HepG2 (cell line): ENCODE results near the gene TK2. TPM values are rescaled to one million over a fixed set of nuclear protein-coding genes. Genes with fewer than 3 reads are reported as not detected.

ENCODE experiments used
- BCLAF1 ChIP-seq: fragments of 450-650 bp; IDR thresholded peaks from 2 replicates; pipeline ENCODE4 v1.6.1; 2017; ENCODE audit warnings: mild to moderate bottlenecking
- CENPBD1 ChIP-seq: sonication (generic); formaldehyde crosslinking; IDR thresholded peaks from 2 replicates; pipeline ENCODE4 v1.8.0; 2022; ENCODE audit warnings: missing genetic modification reagents, low read depth, mild to moderate bottlenecking, borderline replicate concordance
- DR1 ChIP-seq: sonication (generic); formaldehyde crosslinking; IDR thresholded peaks from 2 replicates; pipeline ENCODE4 v1.8.0; 2021; ENCODE audit warnings: mild to moderate bottlenecking, missing genetic modification reagents, inconsistent platforms
- DRAP1 ChIP-seq: IDR thresholded peaks from 2 replicates; pipeline ENCODE4 v1.6.1; 2016; ENCODE audit warnings: missing genetic modification reagents, missing compliant biosample characterization
- HIC2 ChIP-seq: sonication (generic); formaldehyde crosslinking; IDR thresholded peaks from 2 replicates; pipeline ENCODE4 v1.9.0; 2022; ENCODE audit warnings: low read depth, missing genetic modification reagents
- KAT8 ChIP-seq: IDR thresholded peaks from 2 replicates; pipeline ENCODE4 v1.6.1; 2016; ENCODE audit warnings: missing genetic modification reagents, missing compliant biosample characterization
- MIXL1 ChIP-seq: IDR thresholded peaks from 2 replicates; pipeline ENCODE4 v1.6.1; 2016
- POGK ChIP-seq: sonication (generic); formaldehyde crosslinking; conservative IDR thresholded peaks from 2 replicates; pipeline ENCODE4 v1.8.0; 2022; ENCODE audit warnings: mild to moderate bottlenecking, moderate library complexity, missing genetic modification reagents
- TARDBP ChIP-seq: sonication (generic); formaldehyde crosslinking; IDR thresholded peaks from 2 replicates; pipeline ENCODE4 v1.8.0; 2022; ENCODE audit warnings: mild to moderate bottlenecking, missing genetic modification reagents
- TCF12 ChIP-seq, 2 experiments: fragments of 450-650 bp in 1 of 2; sonication (generic) in 1 of 2; formaldehyde crosslinking in 1 of 2; IDR thresholded peaks; 2 replicates each; pipeline versions ENCODE4 v1.6.1 to v1.8.0; 2017 to 2022; ENCODE audit warnings: antibody characterized with exemption in 1 of 2, mild to moderate bottlenecking in 1 of 2, missing genetic modification reagents in 1 of 2, moderate library complexity in 1 of 2
- ZFP90 ChIP-seq: sonication (generic); formaldehyde crosslinking; IDR thresholded peaks from 2 replicates; pipeline ENCODE4 v1.8.0; 2022; ENCODE audit warnings: missing genetic modification reagents, mild to moderate bottlenecking, inconsistent platforms, borderline replicate concordance
- ZNF432 ChIP-seq: sonication (generic); formaldehyde crosslinking; IDR thresholded peaks from 2 replicates; pipeline ENCODE4 v1.5.0; 2020; ENCODE audit warnings: missing genetic modification reagents, mild to moderate bottlenecking, borderline replicate concordance
- ZNF772 ChIP-seq: sonication (generic); formaldehyde crosslinking; IDR thresholded peaks from 2 replicates; pipeline ENCODE4 v1.5.0; 2020; ENCODE audit warnings: mild to moderate bottlenecking, missing genetic modification reagents
- polyA plus RNA-seq, 8 experiments: library from polyadenylated mRNA; depleted of rRNA in 3 of 8; stranded (reverse) in 7 of 8; unstranded in 1 of 8; fragments of >200 nt; fragmentation: Illumina TruSeq in 4 of 8; extraction: Trizol in 4 of 8; gene quantifications; 2 replicates each; pipeline versions ENCODE4 v1.2.1 to v1.2.3, GENCODE V29; 2011 to 2016; ENCODE audit warnings: low read depth in 4 of 8, missing spikeins in 1 of 8, mixed read lengths in 1 of 8; ENCODE audit not compliant: insufficient read depth in 1 of 8
- total RNA-seq, 5 experiments: library from RNA; depleted of rRNA; stranded (reverse); fragments of >200 nt; fragmentation: Illumina TruSeq; extraction: Trizol; gene quantifications; 2 replicates each; pipeline ENCODE4 v1.2.3, GENCODE V29; 2016; ENCODE audit warnings: low read depth in 1 of 5
- TF ChIP-seq, protein P1 (sequence below): sonication (generic); formaldehyde crosslinking; IDR thresholded peaks from 2 replicates; pipeline ENCODE4 v1.5.0; 2020; ENCODE audit warnings: missing genetic modification reagents, mild to moderate bottlenecking, borderline replicate concordance
- TF ChIP-seq, protein P2 (sequence below): sonication (generic); formaldehyde crosslinking; IDR thresholded peaks from 2 replicates; pipeline ENCODE4 v1.4.0; 2020; ENCODE audit warnings: missing genetic modification reagents
- TF ChIP-seq, protein P3 (sequence below): IDR thresholded peaks from 2 replicates; pipeline ENCODE4 v1.6.1; 2016; ENCODE audit warnings: low read depth, borderline replicate concordance

Gene TK2
- total and polyA plus RNA-seq, 2 of the 13 experiments (the other 11 are each of a cell fraction or from before 2014, with no cell fraction given) = 18.7 to 21.0 TPM

DNA sequence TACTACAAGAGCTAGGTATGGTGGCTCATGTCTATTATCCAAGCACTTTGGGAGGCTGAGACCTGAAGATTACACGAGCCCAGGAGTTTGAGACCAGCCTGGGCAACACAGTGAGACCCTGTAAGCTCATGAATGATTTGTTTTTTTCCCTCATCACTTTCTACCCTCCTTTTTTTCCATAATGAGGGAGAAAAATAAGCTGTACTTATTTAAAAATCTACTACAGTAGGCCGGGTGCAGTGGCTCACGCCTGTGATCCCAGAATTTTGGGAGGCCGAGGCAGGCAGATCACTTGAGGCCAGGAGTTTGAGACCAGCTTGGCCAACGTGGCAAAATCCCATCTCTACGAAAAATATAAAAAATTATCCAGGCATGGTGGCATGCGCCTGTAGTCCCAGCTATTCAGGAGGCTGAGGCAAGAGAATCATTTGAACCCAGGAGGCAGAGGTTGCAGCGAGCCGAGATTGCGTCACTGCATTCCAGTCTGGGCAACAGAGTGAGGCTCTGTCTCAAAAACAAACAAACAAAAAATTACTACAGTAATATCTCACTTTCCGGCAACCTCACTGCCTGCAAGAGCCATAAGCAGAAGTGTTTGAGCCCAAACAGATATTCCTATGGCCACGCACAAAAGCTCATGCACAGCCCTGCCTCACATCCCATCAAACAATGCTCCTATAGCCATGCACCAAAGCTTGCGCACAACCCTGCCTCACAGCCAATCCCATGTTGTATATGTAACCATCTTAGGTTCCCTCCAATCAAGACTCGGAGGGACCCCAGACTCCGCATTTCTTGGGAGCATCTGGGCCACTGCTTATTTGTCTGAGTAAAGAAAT is 37.4 kb downstream of the TK2 start (continued):
- TF ChIP-seq, protein P1, sequence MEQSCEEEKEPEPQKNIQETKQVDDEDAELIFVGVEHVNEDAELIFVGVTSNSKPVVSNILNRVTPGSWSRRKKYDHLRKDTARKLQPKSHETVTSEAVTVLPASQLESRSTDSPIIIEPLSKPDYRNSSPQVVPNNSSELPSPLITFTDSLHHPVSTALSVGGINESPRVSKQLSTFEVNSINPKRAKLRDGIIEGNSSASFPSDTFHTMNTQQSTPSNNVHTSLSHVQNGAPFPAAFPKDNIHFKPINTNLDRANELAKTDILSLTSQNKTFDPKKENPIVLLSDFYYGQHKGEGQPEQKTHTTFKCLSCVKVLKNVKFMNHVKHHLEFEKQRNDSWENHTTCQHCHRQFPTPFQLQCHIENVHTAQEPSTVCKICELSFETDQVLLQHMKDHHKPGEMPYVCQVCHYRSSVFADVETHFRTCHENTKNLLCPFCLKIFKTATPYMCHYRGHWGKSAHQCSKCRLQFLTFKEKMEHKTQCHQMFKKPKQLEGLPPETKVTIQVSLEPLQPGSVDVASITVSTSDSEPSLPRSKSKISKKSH (CRISPR knock-in tag) = no peak
- TF ChIP-seq TCF12 (IDR thresholded peaks at IDR 0.05) = no peak
- no peak for TF ChIP-seq TCF12 (CRISPR knock-in tag; IDR thresholded peaks at IDR 0.05)
- TF ChIP-seq HIC2 = no peak
- TF ChIP-seq MIXL1 = 0 out of 2 replicates have a peak, but pooled peaks have one; percentile 56
- TF ChIP-seq, protein P2, sequence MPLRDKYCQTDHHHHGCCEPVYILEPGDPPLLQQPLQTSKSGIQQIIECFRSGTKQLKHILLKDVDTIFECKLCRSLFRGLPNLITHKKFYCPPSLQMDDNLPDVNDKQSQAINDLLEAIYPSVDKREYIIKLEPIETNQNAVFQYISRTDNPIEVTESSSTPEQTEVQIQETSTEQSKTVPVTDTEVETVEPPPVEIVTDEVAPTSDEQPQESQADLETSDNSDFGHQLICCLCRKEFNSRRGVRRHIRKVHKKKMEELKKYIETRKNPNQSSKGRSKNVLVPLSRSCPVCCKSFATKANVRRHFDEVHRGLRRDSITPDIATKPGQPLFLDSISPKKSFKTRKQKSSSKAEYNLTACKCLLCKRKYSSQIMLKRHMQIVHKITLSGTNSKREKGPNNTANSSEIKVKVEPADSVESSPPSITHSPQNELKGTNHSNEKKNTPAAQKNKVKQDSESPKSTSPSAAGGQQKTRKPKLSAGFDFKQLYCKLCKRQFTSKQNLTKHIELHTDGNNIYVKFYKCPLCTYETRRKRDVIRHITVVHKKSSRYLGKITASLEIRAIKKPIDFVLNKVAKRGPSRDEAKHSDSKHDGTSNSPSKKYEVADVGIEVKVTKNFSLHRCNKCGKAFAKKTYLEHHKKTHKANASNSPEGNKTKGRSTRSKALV (CRISPR knock-in tag) = no peak
- TF ChIP-seq CENPBD1 = no peak
- 0 out of 2 replicates have a peak, but pooled peaks have one; percentile 25 for TF ChIP-seq POGK (CRISPR knock-in tag)
- no peak for TF ChIP-seq ZNF432 (CRISPR knock-in tag)
- TF ChIP-seq DRAP1 (CRISPR knock-in tag) = no peak
- TF ChIP-seq DR1 (CRISPR knock-in tag) = no peak
- no peak for TF ChIP-seq KAT8 (CRISPR knock-in tag)
- TF ChIP-seq, protein P3, sequence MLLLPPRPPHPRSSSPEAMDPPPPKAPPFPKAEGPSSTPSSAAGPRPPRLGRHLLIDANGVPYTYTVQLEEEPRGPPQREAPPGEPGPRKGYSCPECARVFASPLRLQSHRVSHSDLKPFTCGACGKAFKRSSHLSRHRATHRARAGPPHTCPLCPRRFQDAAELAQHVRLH (CRISPR knock-in tag) = no peak
- TF ChIP-seq TARDBP (CRISPR knock-in tag) = no peak
- TF ChIP-seq BCLAF1 = no peak
- no peak for TF ChIP-seq ZFP90 (CRISPR knock-in tag)
- 0 out of 2 replicates have a peak, but pooled peaks have one; percentile 50 for TF ChIP-seq ZNF772 (CRISPR knock-in tag)
